Transverse colon (tissue), 4 donors: ENCODE measurements around the gene SLC39A9. TPM values are rescaled to one million over a fixed set of nuclear protein-coding genes. Genes with fewer than 3 reads are reported as not detected.

Source experiments
- DNase-seq: peaks from one replicate; pipeline ENCODE4 v3.0.0-alpha.2; 2019
- H3K27ac ChIP-seq, 4 donors: fragments of 200-600 bp; sonication (generic); 2 replicates each; pipeline ENCODE4 v1.5.1; 2016 to 2018; ENCODE audit warnings: inconsistent platforms in 4 of 4
- H3K27me3 ChIP-seq: fragments of 200-600 bp; sonication (generic); 2 replicates; pipeline ENCODE4 v1.5.1; 2017; ENCODE audit warnings: inconsistent platforms
- H3K36me3 ChIP-seq, 4 donors: fragments of 200-600 bp; sonication (generic); 2 replicates each; pipeline ENCODE4 v1.5.1; 2017 to 2019; ENCODE audit warnings: inconsistent platforms in 4 of 4
- H3K4me1 ChIP-seq, 4 donors: fragments of 200-600 bp; sonication (generic); 2 replicates each; pipeline ENCODE4 v1.5.1; 2017 to 2020; ENCODE audit warnings: inconsistent platforms in 4 of 4
- H3K4me3 ChIP-seq, 4 donors: fragments of 200-600 bp; sonication (generic); 1 replicate in 1 of 4; 2 replicates in 3 of 4; pipeline versions ENCODE4 v1.5.1 to v1.6.1; 2017 to 2019; ENCODE audit warnings: inconsistent platforms in 4 of 4
- H3K9me3 ChIP-seq, 2 donors: fragments of 200-600 bp; sonication (generic); 2 replicates each; pipeline ENCODE4 v1.5.1; 2017 to 2019; ENCODE audit warnings: inconsistent platforms in 2 of 2
- CTCF ChIP-seq, 5 experiments: fragments of 200-600 bp in 3 of 5; fragments of 450-650 bp in 2 of 5; sonication (generic) in 3 of 5; IDR thresholded peaks; 1 replicate in 2 of 5; 2 replicates in 3 of 5; pipeline ENCODE4 v1.5.1; 2016 to 2017; ENCODE audit warnings: antibody characterized with exemption in 5 of 5, inconsistent platforms in 3 of 5, mild to moderate bottlenecking in 2 of 5, moderate library complexity in 1 of 5
- EP300 ChIP-seq: sonication (generic); formaldehyde crosslinking; IDR thresholded peaks from one replicate; pipeline ENCODE4 v1.6.1; 2017; ENCODE audit warnings: antibody characterized with exemption, low read depth
- POLR2A ChIP-seq: fragments of 450-650 bp; IDR thresholded peaks from one replicate; pipeline ENCODE4 v1.6.1; 2016; ENCODE audit warnings: antibody characterized with exemption, mild to moderate bottlenecking, moderate library complexity
- POLR2AphosphoS5 ChIP-seq, 3 donors: sonication (generic); formaldehyde crosslinking; IDR thresholded peaks; one replicate each; pipeline ENCODE4 v1.6.1; 2016; ENCODE audit warnings: antibody characterized with exemption in 3 of 3
- WGBS, 2 donors: methylation state at CpG; one replicate each; pipeline ENCODE4 v1.1.5; 2018; ENCODE audit warnings: low coverage in 1 of 2; 5-methylcytosine and 5-hydroxymethylcytosine counted together
- in situ Hi-C, 4 donors: fragments of 200-750 bp; cut with MboI; loops; one replicate each; pipeline versions ENCODE4 v1.15.0 to v1.15.1; 2017; ENCODE audit warnings: low sequenced_read_pairs in 3 of 4, low pct_ligation_motif_present in 1 of 4, low pct_unique_long_range_greater_than_20kb in 1 of 4
- intact Hi-C: fragments of 100-400 bp; cut with DNase I; formaldehyde crosslinking; loops from one replicate; pipeline ENCODE4 v1.15.1; 2023; ENCODE audit warnings: low total_unique reads
- total RNA-seq, 4 donors: library from RNA; depleted of rRNA; stranded (reverse); fragments of >200 nt; gene quantifications; one replicate each; pipeline ENCODE4 v1.1.0, GENCODE V29; 2016

Gene SLC39A9
- total RNA-seq, 4 donors from 2014 or later: 24.5 to 103 (median 72.2) TPM

- H3K36me3 ChIP-seq: peaks cover 0 to 22% (median 2%) of the 10 kb centered on the region in 4 donors
- no peaks in the 10 kb centered on the region for H3K9me3 ChIP-seq
- 91 to 100% methylated on average over 2 of the region's 2 CpGs for WGBS, 2 donors
- intact Hi-C loops (no loop called here), in situ Hi-C loops (no loop called here)
- no peak for TF ChIP-seq CTCF (IDR thresholded peaks at IDR 0.05)
- no peak for TF ChIP-seq POLR2AphosphoS5 (IDR thresholded peaks at IDR 0.05)
- no peak for TF ChIP-seq POLR2A
- no peak for TF ChIP-seq EP300
- H3K27ac ChIP-seq: no peak overlapping the region
- no peaks in the 10 kb centered on the region for H3K4me1 ChIP-seq
- no peak for DNase-seq
- H3K27me3 ChIP-seq: no peaks in the 10 kb centered on the region
- no peak overlapping the region for H3K4me3 ChIP-seq
Measured at GRCh38 chr14:69424149-69424923, 25.8 kb downstream of the SLC39A9 start.

- TF ChIP-seq POLR2A: no peak
- no peak for TF ChIP-seq CTCF (IDR thresholded peaks at IDR 0.05)
- TF ChIP-seq POLR2AphosphoS5 (IDR thresholded peaks at IDR 0.05): no peak
- no peak for TF ChIP-seq EP300
- Histone ChIP-seq H3K9me3 (no peaks in the 10 kb centered on the region), H3K27ac (no peak overlapping the region), H3K36me3 (peaks cover 0 to 22% (median 2%) of the 10 kb centered on the region in 4 donors), H3K4me1 (no peaks in the 10 kb centered on the region), H3K27me3 (no peaks in the 10 kb centered on the region), H3K4me3 (no peak overlapping the region)
- 98 to 100% methylated on average over 1 of the region's 1 CpG for WGBS, 2 donors
- intact Hi-C loops: no loop called here
- DNase-seq: no peak
- in situ Hi-C loops: no loop called here
Measured at GRCh38 chr14:69427596-69427995, 29.1 kb downstream of the SLC39A9 start.

- no peak overlapping the region for H3K4me3 ChIP-seq
- no peaks in the 10 kb centered on the region for H3K27me3 ChIP-seq
- TF ChIP-seq EP300: no peak
- TF ChIP-seq POLR2A: no peak
- no peak for TF ChIP-seq POLR2AphosphoS5 (IDR thresholded peaks at IDR 0.05)
- TF ChIP-seq CTCF (IDR thresholded peaks at IDR 0.05): no peak
- H3K27ac ChIP-seq: no peak overlapping the region
- H3K9me3 ChIP-seq: no peaks in the 10 kb centered on the region
- in situ Hi-C loops: no loop called here
- WGBS, 2 donors: 80% methylated on average over 4 to 6 of the region's 6 CpGs
- intact Hi-C loops: no loop called here
- peaks cover 0 to 22% (median 2%) of the 10 kb centered on the region in 4 donors for H3K36me3 ChIP-seq
- no peaks in the 10 kb centered on the region for H3K4me1 ChIP-seq
- DNase-seq: no peak
Measured at GRCh38 chr14:69428289-69428998, 30.0 kb downstream of the SLC39A9 start.

- Histone ChIP-seq H3K4me3 (no peak overlapping the region), H3K27ac (no peak overlapping the region), H3K27me3 (no peaks in the 10 kb centered on the region), H3K4me1 (no peaks in the 10 kb centered on the region), H3K9me3 (no peaks in the 10 kb centered on the region), H3K36me3 (peaks cover 0 to 19% (median 2%) of the 10 kb centered on the region in 4 donors)
- intact Hi-C loops (no loop called here), in situ Hi-C loops (no loop called here)
- no peak for DNase-seq
- no peak for TF ChIP-seq POLR2A
- no peak for TF ChIP-seq POLR2AphosphoS5 (IDR thresholded peaks at IDR 0.05)
- no peak for TF ChIP-seq CTCF (IDR thresholded peaks at IDR 0.05)
- no peak for TF ChIP-seq EP300
Measured at GRCh38 chr14:69429643-69430042, 31.2 kb downstream of the SLC39A9 start.
